HEK293 (cell line): ENCODE measurements around the gene H2BK1.

Source experiments
- CTCF ChIA-PET: fragments of 350-600 bp; formaldehyde crosslinking; extraction: SDS; loops from one replicate; lab custom pipeline; 2021; ENCODE audit warnings: antibody characterized with exemption; lab: Yijun Ruan, JAX
- POLR2A ChIA-PET: fragments of 300-600 bp; formaldehyde crosslinking; extraction: SDS; loops from one replicate; lab custom pipeline; 2020; ENCODE audit warnings: antibody characterized with exemption, inconsistent platforms; lab: Yijun Ruan, JAX
- H3K27ac ChIP-seq: fragments of 200-500 bp; sonication (Bioruptor generic); 2 replicates; pipeline ENCODE4 v1.5.1; 2014; ENCODE audit warnings: low read depth, low read length, control low read depth, inconsistent platforms; ENCODE audit errors: extremely low read depth
- H3K36me3 ChIP-seq, 2 experiments: fragments of 200-500 bp in 1 of 2; sonication (Bioruptor generic) in 1 of 2; 1 replicate in 1 of 2; 2 replicates in 1 of 2; pipeline ENCODE4 v1.5.1; 2014 to 2017; ENCODE audit warnings: inconsistent platforms in 2 of 2, low read length in 2 of 2; ENCODE audit not compliant: control insufficient read depth in 2 of 2, insufficient read depth in 1 of 2
- H3K4me1 ChIP-seq: fragments of 200-500 bp; sonication (Bioruptor generic); 2 replicates; pipeline ENCODE4 v1.5.1; 2014; ENCODE audit warnings: mild to moderate bottlenecking, low read length, inconsistent platforms; ENCODE audit not compliant: control insufficient read depth, insufficient read depth
- H3K4me3 ChIP-seq: 2 replicates; pipeline ENCODE4 v1.5.1; 2011; ENCODE audit warnings: low read depth, mild to moderate bottlenecking, control low read depth, low read length, moderate library complexity
- H3K9me3 ChIP-seq: fragments of 200-500 bp; sonication (Bioruptor generic); 2 replicates; pipeline ENCODE4 v1.5.1; 2014; ENCODE audit warnings: low read depth, low read length, inconsistent platforms; ENCODE audit not compliant: control insufficient read depth, insufficient read depth
- GLIS2 ChIP-seq: fragments of 450-650 bp; formaldehyde crosslinking; IDR thresholded peaks from 2 replicates; pipeline ENCODE4 v1.5.1; 2016; ENCODE audit warnings: missing biosample characterization, missing genetic modification characterization
- KLF16 ChIP-seq: fragments of 450-650 bp; formaldehyde crosslinking; IDR thresholded peaks from 2 replicates; pipeline ENCODE4 v1.5.1; 2017; ENCODE audit warnings: missing biosample characterization, missing genetic modification characterization
- PATZ1 ChIP-seq: fragments of 450-650 bp; formaldehyde crosslinking; IDR thresholded peaks from 2 replicates; pipeline ENCODE4 v1.5.1; 2016; ENCODE audit warnings: missing biosample characterization, missing genetic modification characterization
- PRDM1 ChIP-seq: fragments of 450-650 bp; formaldehyde crosslinking; IDR thresholded peaks from 2 replicates; pipeline ENCODE4; 2016; ENCODE audit warnings: missing biosample characterization, missing genetic modification characterization
- SETDB1 ChIP-seq: IDR thresholded peaks from one replicate; pipeline ENCODE4 v1.6.1; 2017; ENCODE audit warnings: mild to moderate bottlenecking, low read length, moderate library complexity, mixed read lengths; ENCODE audit not compliant: insufficient read length
- ZBTB8A ChIP-seq: fragments of 450-650 bp; formaldehyde crosslinking; IDR thresholded peaks from 2 replicates; pipeline ENCODE4 v1.5.1; 2016; ENCODE audit warnings: missing biosample characterization, missing genetic modification characterization
- ZFHX2 ChIP-seq: fragments of 450-650 bp; formaldehyde crosslinking; conservative IDR thresholded peaks from 2 replicates; pipeline ENCODE4 v1.5.1; 2016; ENCODE audit warnings: missing biosample characterization, missing genetic modification characterization
- ZIC2 ChIP-seq: fragments of 450-650 bp; formaldehyde crosslinking; IDR thresholded peaks from 2 replicates; pipeline ENCODE4 v1.5.1; 2016; ENCODE audit warnings: missing biosample characterization, missing genetic modification characterization
- ZNF10 ChIP-seq: fragments of 450-650 bp; formaldehyde crosslinking; IDR thresholded peaks from 2 replicates; pipeline ENCODE4 v1.5.1; 2017; ENCODE audit warnings: missing biosample characterization, missing genetic modification characterization
- ZNF140 ChIP-seq: fragments of 450-650 bp; formaldehyde crosslinking; IDR thresholded peaks from 2 replicates; pipeline ENCODE4 v1.5.1; 2016; ENCODE audit warnings: missing biosample characterization, missing genetic modification characterization
- ZNF248 ChIP-seq: fragments of 450-650 bp; formaldehyde crosslinking; IDR thresholded peaks from 2 replicates; pipeline ENCODE4 v1.5.1; 2017; ENCODE audit warnings: missing biosample characterization, missing genetic modification characterization
- ZNF324 ChIP-seq: fragments of 450-650 bp; formaldehyde crosslinking; IDR thresholded peaks from 2 replicates; pipeline ENCODE4 v1.5.1; 2016; ENCODE audit warnings: missing biosample characterization, missing genetic modification characterization
- ZNF335 ChIP-seq: fragments of 450-650 bp; formaldehyde crosslinking; conservative IDR thresholded peaks from 2 replicates; pipeline ENCODE4 v1.5.1; 2016; ENCODE audit warnings: missing biosample characterization, missing genetic modification characterization
- ZNF391 ChIP-seq: fragments of 450-650 bp; formaldehyde crosslinking; IDR thresholded peaks from 2 replicates; pipeline ENCODE4 v1.5.1; 2016; ENCODE audit warnings: low read depth, missing biosample characterization, missing genetic modification characterization, borderline replicate concordance
- ZNF394 ChIP-seq: fragments of 450-650 bp; formaldehyde crosslinking; IDR thresholded peaks from 2 replicates; pipeline ENCODE4 v1.5.1; 2016; ENCODE audit warnings: missing biosample characterization, missing genetic modification characterization, mild to moderate bottlenecking, moderate library complexity, borderline replicate concordance
- ZNF416 ChIP-seq: fragments of 450-650 bp; formaldehyde crosslinking; IDR thresholded peaks from 2 replicates; pipeline ENCODE4 v1.5.1; 2016; ENCODE audit warnings: missing biosample characterization, missing genetic modification characterization
- ZNF433 ChIP-seq: fragments of 450-650 bp; formaldehyde crosslinking; IDR thresholded peaks from 2 replicates; pipeline ENCODE4 v1.5.1; 2016; ENCODE audit warnings: missing biosample characterization, missing genetic modification characterization, low read depth
- ZNF449 ChIP-seq: fragments of 450-650 bp; formaldehyde crosslinking; IDR thresholded peaks from 2 replicates; pipeline ENCODE4 v1.5.1; 2017; ENCODE audit warnings: missing biosample characterization, mild to moderate bottlenecking, missing genetic modification characterization, moderate library complexity
- ZNF488 ChIP-seq: fragments of 450-650 bp; formaldehyde crosslinking; IDR thresholded peaks from 2 replicates; pipeline ENCODE4 v1.5.1; 2016; ENCODE audit warnings: missing biosample characterization, missing genetic modification characterization
- ZNF510 ChIP-seq: fragments of 450-650 bp; formaldehyde crosslinking; IDR thresholded peaks from 2 replicates; pipeline ENCODE4 v1.5.1; 2018; ENCODE audit warnings: mild to moderate bottlenecking, missing genetic modification characterization, missing biosample characterization; ENCODE audit not compliant: insufficient replicate concordance
- ZNF596 ChIP-seq: fragments of 450-650 bp; IDR thresholded peaks from 2 replicates; pipeline ENCODE4 v1.5.0; 2018; ENCODE audit warnings: missing biosample characterization, mild to moderate bottlenecking, missing genetic modification characterization, moderate library complexity
- ZNF600 ChIP-seq: fragments of 450-650 bp; formaldehyde crosslinking; IDR thresholded peaks from 2 replicates; pipeline ENCODE4 v1.5.1; 2016; ENCODE audit warnings: missing biosample characterization, missing genetic modification characterization
- ZNF701 ChIP-seq: fragments of 450-650 bp; formaldehyde crosslinking; IDR thresholded peaks from 2 replicates; pipeline ENCODE4 v1.5.1; 2016; ENCODE audit warnings: missing biosample characterization, missing genetic modification characterization
- ZNF785 ChIP-seq: fragments of 450-650 bp; formaldehyde crosslinking; IDR thresholded peaks from 2 replicates; pipeline ENCODE4 v1.5.1; 2016; ENCODE audit warnings: missing biosample characterization, missing genetic modification characterization
- ZNF837 ChIP-seq: fragments of 450-650 bp; formaldehyde crosslinking; IDR thresholded peaks from 2 replicates; pipeline ENCODE4 v1.5.1; 2016; ENCODE audit warnings: missing biosample characterization, missing genetic modification characterization
- TF ChIP-seq, protein P1 (sequence below): fragments of 450-650 bp; formaldehyde crosslinking; IDR thresholded peaks from 2 replicates; pipeline ENCODE4 v1.5.1; 2016; ENCODE audit warnings: missing biosample characterization, missing genetic modification characterization

Gene H2BK1

DNA sequence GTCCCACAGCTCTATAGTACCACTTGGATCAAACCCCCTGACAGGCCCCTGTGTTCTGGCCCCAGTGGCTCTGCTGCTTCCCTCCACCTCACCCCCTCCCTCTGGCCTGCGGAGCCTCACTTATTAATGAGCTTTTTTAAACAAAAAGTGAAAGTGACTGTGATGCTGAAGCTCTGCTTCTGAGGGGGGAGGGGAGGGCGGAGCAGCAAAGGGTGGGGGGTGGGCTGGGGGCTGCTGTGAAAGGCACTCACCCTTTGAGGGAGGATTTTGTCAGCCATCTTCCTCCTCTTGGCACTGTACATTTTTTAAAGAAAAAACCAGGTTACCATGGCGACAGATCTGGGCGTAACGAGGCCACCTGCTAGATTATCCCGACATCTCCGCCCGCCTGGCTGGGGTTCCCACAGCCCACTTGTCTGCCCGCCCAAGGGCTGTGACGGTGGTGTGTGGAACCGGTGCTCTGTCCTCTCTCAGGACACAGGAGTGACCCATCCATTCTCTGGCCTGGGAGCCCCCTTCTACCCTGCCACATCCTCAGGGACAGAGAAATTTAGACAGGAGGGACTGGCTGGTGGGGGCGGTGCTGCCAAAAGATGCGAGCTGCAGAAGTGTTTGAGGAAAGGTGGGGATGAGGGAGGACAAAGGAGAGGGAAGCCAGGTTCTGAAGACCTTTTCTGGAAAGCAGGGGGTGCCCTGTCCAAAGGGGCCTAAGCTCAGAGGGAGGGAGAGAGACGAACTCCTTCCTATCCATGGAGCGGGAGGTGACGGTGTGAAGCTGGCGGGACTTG, 33.3 kb upstream of the H2BK1 start:
- CTCF ChIA-PET = interaction anchor here (0.5 to 4.6 kb wide), 39 partner anchors 7 to 657 kb away, joined by 3 to 43 read pairs (median 4); partner anchors contain the start of gene ABCF2
- Histone ChIP-seq H3K9me3 (no peaks in the 10 kb centered on the region), H3K4me3 (no peak overlapping the region), H3K36me3 (peaks cover 0 to 46% of the 10 kb centered on the region in 2 experiments; a peak in 1 of 3 replicates), H3K4me1 (no peaks in the 10 kb centered on the region; the same call in 1 of the 2 replicates), H3K27ac (no peak overlapping the region)
- no peak for TF ChIP-seq ZNF324
- TF ChIP-seq ZNF433 (tag by site-specific recombination) = no peak
- TF ChIP-seq ZNF10 (tag by site-specific recombination) = no peak
- TF ChIP-seq ZNF449 (tag by site-specific recombination) = no peak
- no peak for TF ChIP-seq ZNF391
- peak; percentile 23; the same call in 1 of the 2 replicates for TF ChIP-seq ZBTB8A (tag by site-specific recombination)
- TF ChIP-seq GLIS2 (tag by site-specific recombination) = 0 out of 2 replicates have a peak, but pooled peaks have one; percentile 22
- no peak for TF ChIP-seq ZNF701 (tag by site-specific recombination)
- TF ChIP-seq ZNF596 (tag by site-specific recombination) = no peak
- TF ChIP-seq ZNF248 = no peak
- no peak for TF ChIP-seq KLF16 (tag by site-specific recombination)
- TF ChIP-seq ZNF394 (tag by site-specific recombination) = no peak
- no peak for TF ChIP-seq SETDB1
- no peak for TF ChIP-seq ZNF837
- no peak for TF ChIP-seq PRDM1 (tag by site-specific recombination)
- no peak for TF ChIP-seq ZFHX2 (tag by site-specific recombination)
- TF ChIP-seq PATZ1 (tag by site-specific recombination) = peak; percentile 44; the same call in 1 of the 2 replicates
- TF ChIP-seq ZNF785 (tag by site-specific recombination) = no peak
- POLR2A ChIA-PET = interaction anchor here (0.6 to 4.1 kb wide), 5 partner anchors 8 to 852 kb away, joined by 3 to 23 read pairs (median 4); partner anchors contain the start of genes ABCF2 and CHPF2

DNA sequence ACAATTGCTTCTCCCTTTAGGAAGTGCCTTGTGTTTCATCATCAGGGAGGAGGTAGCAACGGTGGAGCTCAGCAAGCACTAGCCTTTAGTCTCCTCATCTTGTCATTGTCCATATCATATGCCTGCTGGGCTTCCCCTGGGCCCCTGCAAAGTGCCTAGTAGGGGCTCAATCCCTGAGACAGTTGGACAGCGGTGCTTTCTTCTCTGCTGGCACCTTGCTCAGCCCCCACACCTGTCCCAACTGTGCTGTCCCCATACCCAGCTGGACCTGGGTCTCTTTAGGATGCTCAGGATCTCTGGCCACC, 32.7 kb upstream of the H2BK1 start:
- Histone ChIP-seq H3K9me3 (no peaks in the 10 kb centered on the region), H3K4me1 (no peaks in the 10 kb centered on the region; the same call in 1 of the 2 replicates), H3K4me3 (no peak overlapping the region), H3K27ac (no peak overlapping the region), H3K36me3 (peaks cover 0 to 51% of the 10 kb centered on the region in 2 experiments; a peak in 1 of 3 replicates)
- CTCF ChIA-PET = interaction anchor here (0.5 to 4.6 kb wide), 9 partner anchors 8 to 72 kb away, joined by 3 to 43 read pairs (median 4); partner anchors contain the start of gene ABCF2
- POLR2A ChIA-PET = interaction anchor here (0.6 to 4.1 kb wide), 3 partner anchors 10 to 852 kb away, joined by 4 to 23 read pairs (median 12); partner anchors contain the start of genes ABCF2 and CHPF2
- TF ChIP-seq, protein P1, sequence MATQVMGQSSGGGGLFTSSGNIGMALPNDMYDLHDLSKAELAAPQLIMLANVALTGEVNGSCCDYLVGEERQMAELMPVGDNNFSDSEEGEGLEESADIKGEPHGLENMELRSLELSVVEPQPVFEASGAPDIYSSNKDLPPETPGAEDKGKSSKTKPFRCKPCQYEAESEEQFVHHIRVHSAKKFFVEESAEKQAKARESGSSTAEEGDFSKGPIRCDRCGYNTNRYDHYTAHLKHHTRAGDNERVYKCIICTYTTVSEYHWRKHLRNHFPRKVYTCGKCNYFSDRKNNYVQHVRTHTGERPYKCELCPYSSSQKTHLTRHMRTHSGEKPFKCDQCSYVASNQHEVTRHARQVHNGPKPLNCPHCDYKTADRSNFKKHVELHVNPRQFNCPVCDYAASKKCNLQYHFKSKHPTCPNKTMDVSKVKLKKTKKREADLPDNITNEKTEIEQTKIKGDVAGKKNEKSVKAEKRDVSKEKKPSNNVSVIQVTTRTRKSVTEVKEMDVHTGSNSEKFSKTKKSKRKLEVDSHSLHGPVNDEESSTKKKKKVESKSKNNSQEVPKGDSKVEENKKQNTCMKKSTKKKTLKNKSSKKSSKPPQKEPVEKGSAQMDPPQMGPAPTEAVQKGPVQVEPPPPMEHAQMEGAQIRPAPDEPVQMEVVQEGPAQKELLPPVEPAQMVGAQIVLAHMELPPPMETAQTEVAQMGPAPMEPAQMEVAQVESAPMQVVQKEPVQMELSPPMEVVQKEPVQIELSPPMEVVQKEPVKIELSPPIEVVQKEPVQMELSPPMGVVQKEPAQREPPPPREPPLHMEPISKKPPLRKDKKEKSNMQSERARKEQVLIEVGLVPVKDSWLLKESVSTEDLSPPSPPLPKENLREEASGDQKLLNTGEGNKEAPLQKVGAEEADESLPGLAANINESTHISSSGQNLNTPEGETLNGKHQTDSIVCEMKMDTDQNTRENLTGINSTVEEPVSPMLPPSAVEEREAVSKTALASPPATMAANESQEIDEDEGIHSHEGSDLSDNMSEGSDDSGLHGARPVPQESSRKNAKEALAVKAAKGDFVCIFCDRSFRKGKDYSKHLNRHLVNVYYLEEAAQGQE (tag by site-specific recombination) = 0 out of 2 replicates have a peak, but pooled peaks have one; percentile 39
- TF ChIP-seq ZNF600 (tag by site-specific recombination) = peak; percentile 37; the same call in 1 of the 2 replicates
- no peak for TF ChIP-seq ZNF510 (tag by site-specific recombination)
- TF ChIP-seq ZNF335 (tag by site-specific recombination) = 0 out of 2 replicates have a peak, but pooled peaks have one; percentile 25
- no peak for TF ChIP-seq ZNF140 (tag by site-specific recombination)
- TF ChIP-seq ZNF488 = no peak
- TF ChIP-seq ZIC2 (tag by site-specific recombination) = peak; percentile 98
- TF ChIP-seq ZNF416 (tag by site-specific recombination) = no peak
